CD8-positive, alpha-beta memory T cell (primary cell): ENCODE results near the gene IL16. TPM values are rescaled to one million over a fixed set of nuclear protein-coding genes. Genes with fewer than 3 reads are reported as not detected.

ENCODE experiments used
- CTCF ChIA-PET: fragments of 350-600 bp; sonication (Branson Sonifier 250); formaldehyde crosslinking; loops from one replicate; lab custom pipeline; 2021; ENCODE audit warnings: antibody characterized with exemption; lab: Charles Lee
- POLR2A ChIA-PET: fragments of 350-600 bp; sonication (Branson Sonifier 250); formaldehyde crosslinking; loops from one replicate; lab custom pipeline; 2021; ENCODE audit warnings: antibody characterized with exemption; lab: Charles Lee
- DNase-seq, 5 donors: peaks; one replicate each; pipeline versions ENCODE4 v3.0.0 to v3.0.0-alpha.2; 2020 to 2022; ENCODE audit warnings: mixed read lengths in 1 of 5
- H3K27ac ChIP-seq: one replicate; pipeline ENCODE4 v1.7.0; 2013; ENCODE audit warnings: low read depth, mild to moderate bottlenecking, low read length, moderate library complexity
- H3K27me3 ChIP-seq: 2 replicates; pipeline ENCODE4 v1.7.0; 2013; ENCODE audit warnings: low read length, mild to moderate bottlenecking; ENCODE audit not compliant: insufficient read depth, poor library complexity, severe bottlenecking
- H3K36me3 ChIP-seq: 2 replicates; pipeline ENCODE4 v1.7.0; 2013; ENCODE audit warnings: mild to moderate bottlenecking, low read length, moderate library complexity; ENCODE audit not compliant: insufficient read depth
- H3K4me1 ChIP-seq: 2 replicates; pipeline ENCODE4 v1.7.0; 2013; ENCODE audit warnings: mild to moderate bottlenecking, low read length, moderate library complexity; ENCODE audit not compliant: insufficient read depth
- H3K4me3 ChIP-seq: 2 replicates; pipeline ENCODE4 v1.7.0; 2013; ENCODE audit warnings: mild to moderate bottlenecking, low read length
- H3K9me3 ChIP-seq: 2 replicates; pipeline ENCODE4 v1.7.0; 2013; ENCODE audit warnings: mild to moderate bottlenecking, low read length
- H3K27ac Mint-ChIP-seq, 8 donors: one replicate each; pipeline ENCODE4 v1.8.0; 2020 to 2021; ENCODE audit warnings: mixed read lengths in 8 of 8, mild to moderate bottlenecking in 6 of 8, inconsistent platforms in 3 of 8, moderate library complexity in 3 of 8
- H3K27me3 Mint-ChIP-seq, 2 donors: one replicate each; pipeline ENCODE4 v1.8.0; 2020 to 2021; ENCODE audit warnings: mixed read lengths in 2 of 2, mild to moderate bottlenecking in 1 of 2, moderate library complexity in 1 of 2
- H3K36me3 Mint-ChIP-seq, 3 donors: one replicate each; pipeline ENCODE4 v1.8.0; 2020 to 2021; ENCODE audit warnings: mixed read lengths in 3 of 3, inconsistent platforms in 1 of 3, mild to moderate bottlenecking in 1 of 3
- H3K4me1 Mint-ChIP-seq, 3 donors: one replicate each; pipeline ENCODE4 v1.8.0; 2020 to 2021; ENCODE audit warnings: mixed read lengths in 3 of 3, inconsistent platforms in 1 of 3, mild to moderate bottlenecking in 1 of 3
- H3K4me3 Mint-ChIP-seq, 7 donors: one replicate each; pipeline ENCODE4 v1.8.0; 2020 to 2021; ENCODE audit warnings: mixed read lengths in 7 of 7, mild to moderate bottlenecking in 6 of 7, moderate library complexity in 4 of 7, inconsistent platforms in 2 of 7
- H3K9me3 Mint-ChIP-seq, 5 donors: one replicate each; pipeline ENCODE4 v1.8.0; 2020 to 2022; ENCODE audit warnings: mixed read lengths in 5 of 5, mild to moderate bottlenecking in 3 of 5, moderate library complexity in 2 of 5, inconsistent platforms in 1 of 5
- polyA plus RNA-seq: library from polyadenylated mRNA; unstranded; fragments of 300-500 nt; fragmentation: Illumina TruSeq; gene quantifications from one replicate; pipeline ENCODE4 v1.2.3, GENCODE V29; 2021
- total RNA-seq, 2 experiments: library from RNA; stranded (reverse); gene quantifications; one replicate each; pipeline ENCODE4 v1.2.3, GENCODE V29; 2021

The IL16 gene
- total and polyA plus RNA-seq, 3 experiments from 2014 or later = 73.4 to 310 (median 73.8) TPM

DNA sequence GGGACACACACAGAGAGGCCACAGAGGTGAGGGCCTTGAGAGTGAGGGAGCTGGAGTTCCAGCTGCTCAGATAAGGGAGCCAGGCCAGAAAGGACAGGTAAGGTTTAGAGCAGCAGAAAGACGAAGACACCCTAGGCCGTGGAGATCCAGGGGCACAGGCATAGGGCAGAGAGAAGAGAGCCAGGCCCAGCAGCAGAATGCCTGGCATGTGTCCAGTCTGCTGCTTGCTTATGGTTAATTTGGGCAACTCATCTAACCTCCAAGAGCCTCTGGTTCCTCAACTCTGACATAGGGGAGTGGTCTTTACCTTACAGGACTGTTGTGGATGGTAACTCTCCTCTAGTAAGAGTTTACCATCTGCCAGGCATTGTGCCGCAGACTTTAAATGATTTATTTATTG, 91.4 kb downstream of the IL16 start:
- Histone ChIP-seq H3K9me3 (no peaks in the 10 kb centered on the region), H3K4me3 (no peak overlapping the region), H3K36me3 (no peaks in the 10 kb centered on the region), H3K4me1 (peaks cover 89% of the 10 kb centered on the region), H3K27ac (no peak overlapping the region), H3K27me3 (no peaks in the 10 kb centered on the region)
- Mint-ChIP-seq H3K4me1 (peaks cover 76 to 88% (median 87%) of the 10 kb centered on the region in 3 donors), H3K36me3 (peaks cover 0 to 3% (median 3%) of the 10 kb centered on the region in 3 donors), H3K27me3 (no peaks in the 10 kb centered on the region), H3K27ac (peak overlapping the region; percentile 55 to 98 (median 96)), H3K9me3 (no peaks in the 10 kb centered on the region), H3K4me3 (no peak overlapping the region)
- ChIA-PET CTCF (interaction anchor here (1.2 to 2.8 kb wide), 7 partner anchors 8 to 49 kb away, joined by 3 to 21 read pairs (median 6); no protein-coding TSS in a partner anchor), POLR2A (no interaction called here)
- DNase-seq = no peak

DNA sequence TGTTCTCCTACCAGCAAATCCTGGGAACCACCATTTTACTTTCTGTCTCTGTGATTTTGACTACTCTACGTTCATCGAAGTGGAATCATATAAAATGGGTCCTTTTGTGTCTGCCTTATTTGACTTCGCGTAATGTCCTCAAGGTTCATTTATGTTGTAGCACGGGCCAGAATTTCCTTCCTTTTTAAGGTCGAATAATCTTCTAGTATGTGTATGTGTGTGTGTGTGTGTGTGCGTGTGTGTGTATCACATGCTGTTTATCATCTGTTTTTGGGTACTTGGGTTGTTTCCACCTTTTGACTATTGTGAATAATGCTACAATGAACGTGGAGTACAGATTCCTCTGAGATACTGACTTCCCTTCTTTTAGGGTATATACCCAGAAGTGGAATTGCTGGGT, 91.9 kb downstream of the IL16 start:
- no peak overlapping the region for H3K4me3 ChIP-seq
- no peaks in the 10 kb centered on the region for H3K36me3 ChIP-seq
- no peak overlapping the region for H3K27ac ChIP-seq
- no peaks in the 10 kb centered on the region for H3K27me3 Mint-ChIP-seq
- ChIA-PET CTCF (interaction anchor here (0.6 kb wide), 1 partner anchor 23 kb away, joined by 3 read pairs; no protein-coding TSS in a partner anchor), POLR2A (no interaction called here)
- peaks cover 81 to 93% (median 92%) of the 10 kb centered on the region in 3 donors for H3K4me1 Mint-ChIP-seq
- H3K4me3 Mint-ChIP-seq = peak overlapping the region in 2 of 7 donors; percentile 14 to 42
- peaks cover 0 to 3% (median 3%) of the 10 kb centered on the region in 3 donors for H3K36me3 Mint-ChIP-seq
- H3K9me3 Mint-ChIP-seq = no peaks in the 10 kb centered on the region
- H3K27ac Mint-ChIP-seq = peak overlapping the region in 6 of 8 donors; percentile 7 to 97 (median 71)
- peaks cover 95% of the 10 kb centered on the region for H3K4me1 ChIP-seq
- no peak for DNase-seq
- H3K27me3 ChIP-seq = no peaks in the 10 kb centered on the region
- no peaks in the 10 kb centered on the region for H3K9me3 ChIP-seq

DNA sequence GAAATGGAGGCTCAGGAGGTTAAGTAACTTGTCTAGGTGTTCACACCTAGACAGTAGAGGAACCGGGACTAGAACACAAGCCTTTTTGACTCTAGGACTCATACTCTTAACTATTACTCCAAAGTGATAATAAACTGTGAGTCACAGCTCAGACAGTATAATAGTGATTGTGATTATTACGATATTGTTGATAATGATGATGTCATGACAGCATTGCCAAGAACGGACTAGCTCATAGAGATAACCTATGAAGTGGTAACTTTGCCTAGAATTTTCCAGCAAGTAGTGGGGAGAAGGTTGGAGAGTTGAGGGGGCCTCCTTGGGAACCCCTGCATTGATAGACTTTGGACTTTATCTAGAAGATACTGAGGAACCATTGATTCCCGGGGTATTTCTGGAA, 93.2 kb downstream of the IL16 start:
- ChIA-PET POLR2A (interaction anchor here (1.0 kb wide), 1 partner anchor 9 kb away, joined by 5 read pairs; no protein-coding TSS in a partner anchor), CTCF (interaction anchor here (0.9 to 3.3 kb wide), 3 partner anchors 15 to 110 kb away, joined by 3 to 26 read pairs (median 10); no protein-coding TSS in a partner anchor)
- Mint-ChIP-seq H3K36me3 (peaks cover 0 to 3% (median 3%) of the 10 kb centered on the region in 3 donors), H3K27me3 (peaks cover 0 to 2% of the 10 kb centered on the region in 2 donors), H3K9me3 (no peaks in the 10 kb centered on the region), H3K4me3 (no peak overlapping the region), H3K4me1 (peaks cover 87 to 97% (median 96%) of the 10 kb centered on the region in 3 donors), H3K27ac (peak overlapping the region in 7 of 8 donors; percentile 38 to 96 (median 71))
- Histone ChIP-seq H3K9me3 (no peaks in the 10 kb centered on the region), H3K4me1 (peaks cover 96% of the 10 kb centered on the region), H3K27me3 (no peaks in the 10 kb centered on the region), H3K27ac (no peak overlapping the region), H3K4me3 (no peak overlapping the region), H3K36me3 (no peaks in the 10 kb centered on the region)
- no peak for DNase-seq

DNA sequence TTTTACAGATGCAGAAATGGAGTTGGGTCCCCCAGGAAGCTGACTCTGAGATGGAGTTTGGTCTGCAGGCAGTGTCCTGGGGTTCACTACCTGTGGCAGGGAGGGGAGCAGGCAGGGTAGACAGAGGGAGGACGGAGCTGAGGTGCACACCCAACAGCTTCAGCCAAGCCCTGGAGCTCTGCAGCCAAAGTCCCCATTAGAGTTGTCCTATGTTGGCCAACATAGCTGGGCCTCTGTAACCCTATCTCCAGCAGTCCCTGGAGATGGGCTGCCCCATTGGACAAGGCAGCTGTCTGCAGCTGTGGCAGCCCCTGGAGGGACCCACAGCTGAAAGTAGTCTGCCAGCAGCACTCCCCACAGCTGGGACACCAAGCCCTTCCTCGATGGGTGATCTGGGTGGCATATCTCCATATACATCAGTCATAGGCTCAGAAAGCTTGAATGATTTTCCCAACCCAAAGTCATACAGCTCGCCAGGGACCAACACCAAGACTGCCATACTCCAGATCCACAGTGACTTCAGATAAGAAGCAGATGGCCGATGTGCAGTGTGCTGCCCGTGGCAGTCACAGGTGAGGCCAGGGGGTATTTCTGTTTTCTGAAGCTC, 95.3 kb downstream of the IL16 start:
- Histone ChIP-seq H3K9me3 (no peaks in the 10 kb centered on the region), H3K27ac (peak overlapping the region; percentile 52), H3K4me1 (peaks cover 92% of the 10 kb centered on the region), H3K4me3 (peak overlapping the region; percentile 42), H3K27me3 (no peaks in the 10 kb centered on the region), H3K36me3 (peaks cover 1% of the 10 kb centered on the region)
- ChIA-PET CTCF (interaction anchor here (0.7 to 5.8 kb wide), 6 partner anchors 10 to 33 kb away, joined by 3 to 37 read pairs (median 8); partner anchors contain the start of gene STARD5), POLR2A (interaction anchor here (0.7 to 1.4 kb wide), 3 partner anchors 10 to 597 kb away, joined by 4 to 7 read pairs (median 5); partner anchors contain the start of genes ABHD17C and STARD5)
- peak overlapping the region; percentile 91 to 100 (median 98) for H3K27ac Mint-ChIP-seq
- peaks cover 4 to 6% (median 4%) of the 10 kb centered on the region in 3 donors for H3K36me3 Mint-ChIP-seq
- H3K4me3 Mint-ChIP-seq = peak overlapping the region; percentile 31 to 100 (median 84)
- no peak for DNase-seq
- H3K9me3 Mint-ChIP-seq = no peaks in the 10 kb centered on the region
- peaks cover 84 to 96% (median 94%) of the 10 kb centered on the region in 3 donors for H3K4me1 Mint-ChIP-seq
- H3K27me3 Mint-ChIP-seq = peaks cover 0 to 2% of the 10 kb centered on the region in 2 donors

GRCh38 chr15:81292523-81293001, 95.9 kb downstream of the IL16 start:
- Mint-ChIP-seq H3K36me3 (peaks cover 7 to 12% (median 9%) of the 10 kb centered on the region in 3 donors), H3K9me3 (no peaks in the 10 kb centered on the region), H3K27ac (peak overlapping the region; percentile 91 to 100 (median 98)), H3K4me3 (peak overlapping the region; percentile 82 to 100 (median 96)), H3K27me3 (peaks cover 0 to 2% of the 10 kb centered on the region in 2 donors), H3K4me1 (peaks cover 79 to 90% (median 88%) of the 10 kb centered on the region in 3 donors)
- Histone ChIP-seq H3K4me1 (peaks cover 86% of the 10 kb centered on the region), H3K4me3 (peak overlapping the region; percentile 42), H3K9me3 (no peaks in the 10 kb centered on the region), H3K27me3 (no peaks in the 10 kb centered on the region), H3K27ac (peak overlapping the region; percentile 52), H3K36me3 (peaks cover 7% of the 10 kb centered on the region)
- ChIA-PET POLR2A (interaction anchor here (1.2 to 1.4 kb wide), 2 partner anchors 11 to 32 kb away, joined by 3 to 7 read pairs; partner anchors contain the start of gene STARD5), CTCF (interaction anchor here (0.7 to 5.8 kb wide), 6 partner anchors 9 to 32 kb away, joined by 3 to 37 read pairs (median 8); partner anchors contain the start of gene STARD5)
- DNase-seq = peak in 4 of 5 donors; percentile 27 to 68 (median 48)

DNA sequence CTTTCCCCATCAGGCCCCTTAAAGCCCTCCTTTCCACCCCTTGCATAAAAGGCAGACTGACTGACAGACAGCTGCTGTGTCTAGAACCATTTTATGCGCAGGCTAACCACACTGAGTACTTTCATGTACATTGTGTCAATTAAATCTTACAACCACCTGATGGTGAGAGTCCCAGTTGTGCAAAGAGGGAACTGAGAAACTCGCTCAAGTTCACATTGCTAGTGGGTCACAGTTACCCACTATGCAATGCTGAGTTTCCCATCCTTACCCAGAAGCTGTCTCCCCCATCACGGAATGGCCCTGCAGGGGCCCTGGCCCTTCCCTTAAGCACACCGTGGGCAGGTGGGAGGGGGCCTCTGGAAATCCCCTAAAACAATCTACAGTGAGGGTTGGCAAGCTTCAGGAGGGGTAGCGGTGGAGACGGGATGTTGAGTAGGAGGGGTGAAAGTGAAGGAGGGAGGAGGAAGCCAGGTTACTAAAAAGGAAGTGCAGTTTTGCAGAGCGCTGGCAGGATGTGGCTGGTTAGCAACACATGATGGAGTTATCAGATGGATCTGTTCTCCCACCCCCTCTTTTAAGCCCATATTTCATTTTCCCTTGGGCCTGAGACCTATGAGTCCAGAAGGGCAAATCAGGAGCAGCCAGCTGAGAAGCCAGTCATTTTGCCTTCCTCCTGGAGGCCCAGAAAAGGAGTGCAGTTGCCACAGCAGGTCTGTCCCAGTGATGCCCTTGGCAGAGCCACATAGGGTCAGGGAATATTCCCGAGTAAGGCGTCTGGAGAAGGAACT, 97.2 kb downstream of the IL16 start:
- no peaks in the 10 kb centered on the region for H3K9me3 Mint-ChIP-seq
- Histone ChIP-seq H3K4me1 (peaks cover 74% of the 10 kb centered on the region), H3K36me3 (peaks cover 16% of the 10 kb centered on the region), H3K27ac (peak overlapping the region; percentile 52), H3K27me3 (no peaks in the 10 kb centered on the region), H3K4me3 (peak overlapping the region; percentile 89), H3K9me3 (no peaks in the 10 kb centered on the region)
- H3K4me1 Mint-ChIP-seq = peaks cover 70 to 77% (median 76%) of the 10 kb centered on the region in 3 donors
- DNase-seq = peak; percentile 57 to 92 (median 87)
- peak overlapping the region; percentile 91 to 100 (median 98) for H3K27ac Mint-ChIP-seq
- H3K36me3 Mint-ChIP-seq = peaks cover 11 to 26% (median 13%) of the 10 kb centered on the region in 3 donors
- POLR2A ChIA-PET = interaction anchor here (0.6 to 1.4 kb wide), 2 partner anchors 10 to 16 kb away, joined by 3 read pairs; no protein-coding TSS in a partner anchor
- CTCF ChIA-PET = interaction anchor here (0.8 to 5.8 kb wide), 5 partner anchors 18 to 42 kb away, joined by 3 to 37 read pairs (median 7); partner anchors contain the start of gene STARD5
- H3K27me3 Mint-ChIP-seq = peaks cover 0 to 2% of the 10 kb centered on the region in 2 donors
- H3K4me3 Mint-ChIP-seq = peak overlapping the region; percentile 82 to 100 (median 96)

- H3K27me3 ChIP-seq = no peaks in the 10 kb centered on the region
- Mint-ChIP-seq H3K4me1 (peaks cover 69 to 74% (median 72%) of the 10 kb centered on the region in 3 donors), H3K4me3 (peak overlapping the region; percentile 82 to 100 (median 96)), H3K27ac (peak overlapping the region; percentile 91 to 100 (median 98)), H3K27me3 (peaks cover 0 to 2% of the 10 kb centered on the region in 2 donors), H3K9me3 (no peaks in the 10 kb centered on the region), H3K36me3 (peaks cover 16 to 31% (median 17%) of the 10 kb centered on the region in 3 donors)
- peaks cover 68% of the 10 kb centered on the region for H3K4me1 ChIP-seq
- H3K27ac ChIP-seq = peak overlapping the region; percentile 52
- H3K36me3 ChIP-seq = peaks cover 17% of the 10 kb centered on the region
- H3K4me3 ChIP-seq = peak overlapping the region; percentile 89
- CTCF ChIA-PET = interaction anchor here (1.2 to 5.8 kb wide), 3 partner anchors 22 to 41 kb away, joined by 3 to 37 read pairs (median 20); no protein-coding TSS in a partner anchor
- no peaks in the 10 kb centered on the region for H3K9me3 ChIP-seq
- POLR2A ChIA-PET = interaction anchor here (0.9 kb wide), 1 partner anchor 16 kb away, joined by 5 read pairs; no protein-coding TSS in a partner anchor
- no peak for DNase-seq
These were observed 97.8 kb downstream of the IL16 start for GRCh38 chr15:81294516-81294880.
